Neural cell (in vitro differentiated cells): ENCODE data around the gene INPP5F. TPM values are rescaled to one million over a fixed set of nuclear protein-coding genes. Genes with fewer than 3 reads are reported as not detected.
A peak's percentile ranks its signal among the peaks of the same experiment; 100 is the strongest.

Experiments used
- H2AFZ ChIP-seq: fragments of 200-600, 300-800 bp; sonication (generic), shearing (Covaris generic); 2 replicates; pipeline ENCODE4 v1.6.0; 2014; ENCODE audit warnings: low read depth, mild to moderate bottlenecking, antibody characterized with exemption, low read length, moderate library complexity
- H3F3A ChIP-seq: fragments of 200-600 bp; shearing (Covaris generic); 2 replicates; pipeline ENCODE4 v1.6.1; 2016; ENCODE audit warnings: mild to moderate bottlenecking, moderate library complexity, mixed read lengths, antibody characterized with exemption, low read length; ENCODE audit not compliant: insufficient read depth, poor library complexity, severe bottlenecking
- H3K27ac ChIP-seq: fragments of 200-600, 300-800 bp; sonication (generic), shearing (Covaris generic); 2 replicates; pipeline ENCODE4 v1.5.1; 2014; ENCODE audit warnings: mild to moderate bottlenecking, low read length, moderate library complexity
- H3K27me3 ChIP-seq: fragments of 300-800, 200-600 bp; sonication (generic), shearing (Covaris generic); 2 replicates; pipeline ENCODE4 v1.6.0; 2014; ENCODE audit warnings: mild to moderate bottlenecking, low read depth, low read length, moderate library complexity; ENCODE audit not compliant: insufficient read depth
- H3K36me3 ChIP-seq: fragments of 300-800, 200-600 bp; sonication (generic), shearing (Covaris generic); 2 replicates; pipeline ENCODE4 v1.5.1; 2014; ENCODE audit warnings: mild to moderate bottlenecking, antibody characterized with exemption, low read length, moderate library complexity; ENCODE audit not compliant: insufficient read depth
- H3K4me2 ChIP-seq: fragments of 300-800, 200-600 bp; sonication (generic), shearing (Covaris generic); 2 replicates; pipeline ENCODE4 v1.6.0; 2014; ENCODE audit warnings: mild to moderate bottlenecking, low read length
- H3K4me3 ChIP-seq: fragments of 300-800, 200-600 bp; sonication (generic), shearing (Covaris generic); 2 replicates; pipeline ENCODE4 v1.5.1; 2014; ENCODE audit warnings: mild to moderate bottlenecking, low read length, moderate library complexity
- H3K79me2 ChIP-seq: fragments of 200-600 bp; shearing (Covaris generic); replicated peaks from 2 replicates; pipeline ENCODE4 v1.6.0; 2014; ENCODE audit warnings: mild to moderate bottlenecking, low read length, moderate library complexity; ENCODE audit not compliant: insufficient read depth
- H3K9ac ChIP-seq: fragments of 300-800, 200-600 bp; sonication (generic), shearing (Covaris generic); 2 replicates; pipeline ENCODE4 v1.6.1; 2016; ENCODE audit warnings: mild to moderate bottlenecking, low read length, mixed read lengths
- H3K9me2 ChIP-seq: fragments of 200-600 bp; shearing (Covaris generic); 2 replicates; pipeline ENCODE4 v1.6.1; 2016; ENCODE audit warnings: mild to moderate bottlenecking, low read length, mixed read lengths; ENCODE audit not compliant: insufficient read depth
- H3K9me3 ChIP-seq: fragments of 200-600, 300-800 bp; sonication (generic), shearing (Covaris generic); 2 replicates; pipeline ENCODE4 v1.6.1; 2016; ENCODE audit warnings: mild to moderate bottlenecking, mixed run types, low read length, moderate library complexity, mixed read lengths
- H4K20me1 ChIP-seq: fragments of 200-600 bp; shearing (Covaris generic); 2 replicates; pipeline ENCODE4 v1.6.1; 2016; ENCODE audit warnings: mild to moderate bottlenecking, mixed run types; ENCODE audit not compliant: insufficient read depth
- EP300 ChIP-seq: fragments of 450-650 bp; conservative IDR thresholded peaks from 2 replicates; pipeline ENCODE4 v1.6.1; 2014; ENCODE audit warnings: antibody characterized with exemption, mild to moderate bottlenecking, moderate library complexity; ENCODE audit not compliant: poor library complexity, severe bottlenecking
- EZH2 ChIP-seq: fragments of 200-600, 300-800 bp; shearing (Covaris generic), sonication (generic); IDR thresholded peaks from 2 replicates; pipeline ENCODE4 v1.6.1; 2014; ENCODE audit warnings: antibody characterized with exemption, low read length, borderline replicate concordance, mild to moderate bottlenecking; ENCODE audit not compliant: insufficient read depth, poor library complexity, severe bottlenecking
- MXI1 ChIP-seq: fragments of 450-650 bp; conservative IDR thresholded peaks from 2 replicates; pipeline ENCODE4 v1.6.1; 2014; ENCODE audit warnings: antibody characterized with exemption, mild to moderate bottlenecking; ENCODE audit not compliant: poor library complexity, severe bottlenecking
- POLR2AphosphoS5 ChIP-seq: IDR thresholded peaks from 2 replicates; pipeline ENCODE4 v1.6.1; 2012
- RAD21 ChIP-seq: fragments of 450-650 bp; conservative IDR thresholded peaks from 2 replicates; pipeline ENCODE4 v1.6.1; 2014; ENCODE audit warnings: antibody characterized with exemption, mild to moderate bottlenecking, moderate library complexity
- REST ChIP-seq: IDR thresholded peaks from 2 replicates; pipeline ENCODE4 v1.6.1; 2012; ENCODE audit warnings: borderline replicate concordance
- SMC3 ChIP-seq: fragments of 450-650 bp; conservative IDR thresholded peaks from 2 replicates; pipeline ENCODE4 v1.6.1; 2014; ENCODE audit warnings: antibody characterized with exemption, mild to moderate bottlenecking, moderate library complexity; ENCODE audit not compliant: poor library complexity
- TAF1 ChIP-seq: IDR thresholded peaks from 2 replicates; pipeline ENCODE4 v1.6.1; 2012; ENCODE audit warnings: low read depth
- polyA plus RNA-seq: library from polyadenylated mRNA; depleted of rRNA; stranded (reverse); fragments of >200 nt; gene quantifications from 2 replicates; pipeline ENCODE4 v1.2.3, GENCODE V29; 2014
- TF ChIP-seq, protein P1 (sequence below): fragments of 450-650 bp; IDR thresholded peaks from 2 replicates; pipeline ENCODE4 v1.5.1; 2014; ENCODE audit warnings: antibody characterized with exemption, mild to moderate bottlenecking, moderate library complexity; ENCODE audit not compliant: poor library complexity, severe bottlenecking

The INPP5F gene
- polyA plus RNA-seq, 1 donor from 2014 or later, result 114 TPM

GRCh38 chr10:119821182-119821581, 95.3 kb downstream of the INPP5F start:
- Histone ChIP-seq H2AFZ (no peak overlapping the region), H3K4me2 (no peak overlapping the region), H3K9ac (no peak overlapping the region), H3K27ac (no peak overlapping the region), H3K9me2 (no peaks in the 10 kb centered on the region), H3K79me2 (peaks cover 11% of the 10 kb centered on the region), H3K4me3 (peak overlapping the region; percentile 61), H3K9me3 (no peaks in the 10 kb centered on the region), H4K20me1 (no peaks in the 10 kb centered on the region), H3K27me3 (no peaks in the 10 kb centered on the region), H3K36me3 (peaks cover 11% of the 10 kb centered on the region), H3F3A (no peaks in the 10 kb centered on the region)
- TF ChIP-seq, protein P1, sequence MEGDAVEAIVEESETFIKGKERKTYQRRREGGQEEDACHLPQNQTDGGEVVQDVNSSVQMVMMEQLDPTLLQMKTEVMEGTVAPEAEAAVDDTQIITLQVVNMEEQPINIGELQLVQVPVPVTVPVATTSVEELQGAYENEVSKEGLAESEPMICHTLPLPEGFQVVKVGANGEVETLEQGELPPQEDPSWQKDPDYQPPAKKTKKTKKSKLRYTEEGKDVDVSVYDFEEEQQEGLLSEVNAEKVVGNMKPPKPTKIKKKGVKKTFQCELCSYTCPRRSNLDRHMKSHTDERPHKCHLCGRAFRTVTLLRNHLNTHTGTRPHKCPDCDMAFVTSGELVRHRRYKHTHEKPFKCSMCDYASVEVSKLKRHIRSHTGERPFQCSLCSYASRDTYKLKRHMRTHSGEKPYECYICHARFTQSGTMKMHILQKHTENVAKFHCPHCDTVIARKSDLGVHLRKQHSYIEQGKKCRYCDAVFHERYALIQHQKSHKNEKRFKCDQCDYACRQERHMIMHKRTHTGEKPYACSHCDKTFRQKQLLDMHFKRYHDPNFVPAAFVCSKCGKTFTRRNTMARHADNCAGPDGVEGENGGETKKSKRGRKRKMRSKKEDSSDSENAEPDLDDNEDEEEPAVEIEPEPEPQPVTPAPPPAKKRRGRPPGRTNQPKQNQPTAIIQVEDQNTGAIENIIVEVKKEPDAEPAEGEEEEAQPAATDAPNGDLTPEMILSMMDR, result no peak
- TF ChIP-seq TAF1 (no peak), MXI1 (no peak), RAD21 (no peak), EP300 (no peak), SMC3 (no peak), REST (no peak), POLR2AphosphoS5 (no peak), EZH2 (no peak)

DNA sequence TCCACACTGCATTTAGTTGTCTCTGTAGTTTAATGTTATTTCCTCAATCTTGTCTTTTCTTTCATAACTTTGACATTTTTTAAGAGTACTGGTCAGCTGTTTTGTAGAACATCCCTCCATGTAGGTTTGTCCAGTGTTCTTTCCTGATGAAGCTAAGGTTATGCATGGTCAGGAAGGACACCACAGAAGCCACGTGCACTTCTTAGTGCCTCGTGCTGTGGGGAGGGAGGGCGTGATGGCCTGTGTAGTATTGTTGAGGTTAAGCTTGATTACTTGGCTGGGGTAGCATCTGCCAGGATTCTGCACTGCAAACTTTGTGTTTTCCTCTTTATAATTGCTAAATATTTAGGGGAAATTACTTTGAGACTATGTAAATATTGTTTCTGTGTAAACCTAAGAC, 98.4 kb downstream of the INPP5F start:
- TF ChIP-seq EZH2, result no peak
- TF ChIP-seq MXI1, result no peak
- TF ChIP-seq SMC3, result no peak
- TF ChIP-seq TAF1, result no peak
- no peak for TF ChIP-seq POLR2AphosphoS5
- no peak for TF ChIP-seq RAD21
- no peak for TF ChIP-seq REST
- TF ChIP-seq, protein P1, result no peak
- TF ChIP-seq EP300, result no peak
- Histone ChIP-seq H3K9ac (no peak overlapping the region), H3F3A (no peaks in the 10 kb centered on the region), H3K36me3 (peaks cover 15% of the 10 kb centered on the region), H3K79me2 (peaks cover 11% of the 10 kb centered on the region), H3K27ac (no peak overlapping the region), H3K4me3 (no peak overlapping the region), H3K9me3 (no peaks in the 10 kb centered on the region), H3K4me2 (no peak overlapping the region), H4K20me1 (no peaks in the 10 kb centered on the region), H3K27me3 (no peaks in the 10 kb centered on the region), H3K9me2 (no peaks in the 10 kb centered on the region), H2AFZ (no peak overlapping the region)
